ENCODE measurements around the gene TBK1. TPM values are rescaled to one million over a fixed set of nuclear protein-coding genes. Genes with fewer than 3 reads are reported as not detected.

Gene TBK1
- total RNA-seq, 1 experiment from 2014 or later, result 32.4 TPM

- no peaks in the 10 kb centered on the region for H3K36me3 ChIP-seq (ENCODE audit: control insufficient read depth, insufficient read depth, low read length)
- TF ChIP-seq POLR2AphosphoS5 (IDR thresholded peaks at IDR 0.05; ENCODE audit: low read depth, low read length) (no peak), TCF7L2 (IDR thresholded peaks at IDR 0.05; ENCODE audit: low read depth, low read length) (no peak), CTCF (IDR thresholded peaks at IDR 0.05) (no peak)
- DNase-seq (ENCODE audit: low read depth, low spot score) (no peak), ATAC-seq (no peak)
- H3K4me3 ChIP-seq (ENCODE audit: low read depth in 2 of 2, low read length in 2 of 2), result no peak overlapping the region
- intact Hi-C loops (cut with micrococcal nuclease; ENCODE audit: unreplicated experiment) (loop anchor here (1.0 kb wide), 2 partner anchors 60 to 147 kb away; no protein-coding TSS in a partner anchor), in situ Hi-C loops (cut with HindIII; ENCODE audit: low pct_unique_long_range_greater_than_20kb, low sequenced_read_pairs) (no loop called here)
- H3K27me3 ChIP-seq (ENCODE audit: control insufficient read depth, insufficient read depth, low read length), result no peaks in the 10 kb centered on the region
- no peak overlapping the region for H3K27ac ChIP-seq (ENCODE audit: low read length)
- BruUV-seq (replicated peaks), result no TSS peak
- CTCF ChIA-PET, result interaction anchor here (0.5 to 2.6 kb wide), 7 partner anchors 17 to 147 kb away, joined by 3 to 24 read pairs (median 4); partner anchors contain the start of gene RASSF3
- no peaks in the 10 kb centered on the region for H3K4me1 ChIP-seq (ENCODE audit: control insufficient read depth, insufficient read depth, low read length)
- no peaks in the 10 kb centered on the region for H3K9me3 ChIP-seq (ENCODE audit: control insufficient read depth, insufficient read depth, low read depth, low read length)
- POLR2A ChIA-PET, result interaction anchor here (0.6 kb wide), 1 partner anchor 747 kb away, joined by 3 read pairs; no protein-coding TSS in a partner anchor
These were observed 97.2 kb downstream of the TBK1 start for GRCh38 chr12:64549108-64549507.

- DNase-seq (ENCODE audit: low read depth, low spot score) (no peak), ATAC-seq (no peak)
- H3K9me3 ChIP-seq (ENCODE audit: control insufficient read depth, insufficient read depth, low read depth, low read length), result no peaks in the 10 kb centered on the region
- in situ Hi-C loops (cut with HindIII; ENCODE audit: low pct_unique_long_range_greater_than_20kb, low sequenced_read_pairs), result no loop called here
- ChIA-PET POLR2A (interaction anchor here (0.7 kb wide), 1 partner anchor 227 kb away, joined by 5 read pairs; no protein-coding TSS in a partner anchor), CTCF (interaction anchor here (0.6 to 0.7 kb wide), 3 partner anchors 10 to 74 kb away, joined by 3 to 11 read pairs (median 4); no protein-coding TSS in a partner anchor)
- no peak overlapping the region for H3K4me3 ChIP-seq (ENCODE audit: low read depth in 2 of 2, low read length in 2 of 2)
- intact Hi-C loops (cut with micrococcal nuclease; ENCODE audit: unreplicated experiment), result no loop called here
- no peaks in the 10 kb centered on the region for H3K27me3 ChIP-seq (ENCODE audit: control insufficient read depth, insufficient read depth, low read length)
- no peaks in the 10 kb centered on the region for H3K36me3 ChIP-seq (ENCODE audit: control insufficient read depth, insufficient read depth, low read length)
- H3K4me1 ChIP-seq (ENCODE audit: control insufficient read depth, insufficient read depth, low read length), result no peaks in the 10 kb centered on the region
- no TSS peak for BruUV-seq (replicated peaks)
- H3K27ac ChIP-seq (ENCODE audit: low read length), result no peak overlapping the region
- TF ChIP-seq SIN3A (IDR thresholded peaks at IDR 0.05; ENCODE audit: borderline replicate concordance, insufficient read depth, low read depth, low read length) (no peak), TCF7L2 (IDR thresholded peaks at IDR 0.05; ENCODE audit: low read depth, low read length) (no peak), REST (IDR thresholded peaks at IDR 0.05; ENCODE audit: insufficient read depth in 1 of 2, low read depth in 2 of 2, low read length in 1 of 2) (no peak), POLR2AphosphoS5 (IDR thresholded peaks at IDR 0.05; ENCODE audit: low read depth, low read length) (no peak), CTCF (IDR thresholded peaks at IDR 0.05) (no peak)
These were observed 98.8 kb downstream of the TBK1 start for GRCh38 chr12:64550755-64551154.

All from Panc1 (cell line).